OCI-LY7 (cell line): Measurements from ENCODE around the gene IFT88.

Source experiments
- CTCF ChIP-seq: fragments of 200-600 bp; sonication (generic); conservative IDR thresholded peaks from 2 replicates; pipeline ENCODE4 v1.5.1; 2014; ENCODE audit warnings: mild to moderate bottlenecking, antibody characterized with exemption, low read length, moderate library complexity, mixed read lengths
- EZH2phosphoT487 ChIP-seq: fragments of 200-600 bp; sonication (generic); IDR thresholded peaks from 2 replicates; pipeline ENCODE4 v1.6.1; 2018; ENCODE audit warnings: low read depth, borderline replicate concordance, mild to moderate bottlenecking, mixed run types, antibody characterized with exemption, low read length, moderate library complexity, mixed read lengths

- TF ChIP-seq CTCF: no peak
- no peak for TF ChIP-seq EZH2phosphoT487
Observed at GRCh38 chr13:20717581-20718542, 150.9 kb downstream of the IFT88 start.
